ENCODE measurements around the gene CEP135. TPM values are rescaled to one million over a fixed set of nuclear protein-coding genes. Genes with fewer than 3 reads are reported as not detected.
A peak's percentile ranks its signal among the peaks of the same experiment; 100 is the strongest.

Gene CEP135
- total RNA-seq, 1 experiment from 2014 or later, result 15.3 TPM

DNA sequence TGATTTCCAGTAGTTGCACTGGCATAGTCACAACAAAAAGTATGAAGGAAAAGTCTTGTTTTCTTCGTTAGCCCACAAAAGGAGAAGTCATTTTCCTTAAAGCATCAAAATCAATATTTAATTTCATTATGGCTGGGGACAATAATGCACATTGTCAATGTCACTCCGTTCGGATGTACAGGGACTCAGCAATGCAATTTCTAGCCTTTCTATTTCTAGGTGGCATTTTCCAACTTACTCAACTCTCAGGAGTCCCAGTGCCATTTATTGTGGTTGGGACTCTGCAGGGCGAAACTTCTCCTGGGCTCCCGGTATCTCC, 99.6 kb downstream of the CEP135 start:
- no peaks in the 10 kb centered on the region for H3K36me3 ChIP-seq (ENCODE audit: insufficient read depth, low read length, poor library complexity, severe bottlenecking)

DNA sequence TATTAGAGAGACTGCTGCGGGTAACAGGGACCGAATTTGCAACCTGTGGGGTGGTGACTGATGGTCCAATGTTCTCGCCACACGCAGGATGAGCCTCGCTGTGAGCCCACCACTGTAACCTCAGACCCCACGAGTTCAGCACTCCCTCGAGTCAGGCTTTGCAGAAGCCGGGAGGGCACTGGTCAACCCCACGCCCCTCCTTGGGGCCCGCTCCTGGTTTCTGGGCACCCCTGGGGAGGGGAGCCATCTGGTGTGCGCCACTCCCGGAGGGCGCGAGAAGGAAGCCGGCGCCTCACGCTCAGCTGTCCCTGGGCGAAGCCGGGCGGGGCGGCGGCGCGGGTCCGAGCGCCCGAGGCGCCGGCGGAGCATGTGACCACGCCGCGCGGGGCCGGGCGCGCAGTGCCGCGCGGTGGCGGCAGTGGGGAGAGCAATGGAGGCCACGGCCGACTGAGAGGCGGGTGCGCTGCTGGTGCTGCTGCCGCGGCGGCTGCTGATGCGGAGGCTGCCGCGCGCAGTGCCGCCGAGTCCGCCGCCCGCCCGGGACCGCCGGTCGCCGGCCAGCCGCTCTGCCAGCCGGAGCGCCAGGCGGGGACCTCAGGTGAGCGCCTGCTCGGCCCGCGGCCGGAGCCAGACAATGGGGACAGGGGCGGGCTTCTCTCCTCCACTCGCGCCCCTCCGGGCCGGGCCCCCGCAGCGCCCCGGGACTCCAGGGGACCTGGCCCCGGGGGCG, 100.1 kb downstream of the CEP135 start:
- no peak for TF ChIP-seq EZH2 (IDR thresholded peaks at IDR 0.05; ENCODE audit: borderline replicate concordance, low read depth, low read length, poor library complexity, severe bottlenecking)
- TF ChIP-seq, protein P1, sequence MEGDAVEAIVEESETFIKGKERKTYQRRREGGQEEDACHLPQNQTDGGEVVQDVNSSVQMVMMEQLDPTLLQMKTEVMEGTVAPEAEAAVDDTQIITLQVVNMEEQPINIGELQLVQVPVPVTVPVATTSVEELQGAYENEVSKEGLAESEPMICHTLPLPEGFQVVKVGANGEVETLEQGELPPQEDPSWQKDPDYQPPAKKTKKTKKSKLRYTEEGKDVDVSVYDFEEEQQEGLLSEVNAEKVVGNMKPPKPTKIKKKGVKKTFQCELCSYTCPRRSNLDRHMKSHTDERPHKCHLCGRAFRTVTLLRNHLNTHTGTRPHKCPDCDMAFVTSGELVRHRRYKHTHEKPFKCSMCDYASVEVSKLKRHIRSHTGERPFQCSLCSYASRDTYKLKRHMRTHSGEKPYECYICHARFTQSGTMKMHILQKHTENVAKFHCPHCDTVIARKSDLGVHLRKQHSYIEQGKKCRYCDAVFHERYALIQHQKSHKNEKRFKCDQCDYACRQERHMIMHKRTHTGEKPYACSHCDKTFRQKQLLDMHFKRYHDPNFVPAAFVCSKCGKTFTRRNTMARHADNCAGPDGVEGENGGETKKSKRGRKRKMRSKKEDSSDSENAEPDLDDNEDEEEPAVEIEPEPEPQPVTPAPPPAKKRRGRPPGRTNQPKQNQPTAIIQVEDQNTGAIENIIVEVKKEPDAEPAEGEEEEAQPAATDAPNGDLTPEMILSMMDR (conservative IDR thresholded peaks at IDR 0.05; ENCODE audit: low read depth, low read length), result no peak; the same call in 1 of the 2 replicates
- DNase-seq (ENCODE audit: low spot score), result peak; percentile 64
- ChIA-PET CTCF (no interaction called here), POLR2A (ENCODE audit: low non-redundant PET) (no interaction called here)
- no peaks in the 10 kb centered on the region for H3K9me3 ChIP-seq (ENCODE audit: low read depth, low read length, poor library complexity, severe bottlenecking)
- H3K4me1 ChIP-seq (ENCODE audit: insufficient read depth, low read length, poor library complexity, severe bottlenecking), result no peaks in the 10 kb centered on the region
- no TSS peak for BruUV-seq (replicated peaks)
- no peaks in the 10 kb centered on the region for H3K27me3 ChIP-seq (replicated peaks; ENCODE audit: insufficient read depth, low read depth, low read length, poor library complexity)
- peak overlapping the region; percentile 57 for H3K27ac ChIP-seq (ENCODE audit: low read depth, low read length, poor library complexity, severe bottlenecking)
- H3K4me3 ChIP-seq (ENCODE audit: low read depth, low read length, poor library complexity, severe bottlenecking), result peak overlapping the region; percentile 68
- no peaks in the 10 kb centered on the region for H3K36me3 ChIP-seq (ENCODE audit: insufficient read depth, low read length, poor library complexity, severe bottlenecking)
- intact Hi-C loops (cut with micrococcal nuclease; ENCODE audit: unreplicated experiment), result loop anchor here (2.0 kb wide), 1 partner anchor 252 kb away; no protein-coding TSS in a partner anchor

More for the DNA sequence above, 99.6 kb downstream of the CEP135 start:
- Histone ChIP-seq H3K4me3 (ENCODE audit: low read depth, low read length, poor library complexity, severe bottlenecking) (peak overlapping the region; percentile 68), H3K27me3 (replicated peaks; ENCODE audit: insufficient read depth, low read depth, low read length, poor library complexity) (no peaks in the 10 kb centered on the region), H3K9me3 (ENCODE audit: low read depth, low read length, poor library complexity, severe bottlenecking) (no peaks in the 10 kb centered on the region), H3K27ac (ENCODE audit: low read depth, low read length, poor library complexity, severe bottlenecking) (no peak overlapping the region), H3K4me1 (ENCODE audit: insufficient read depth, low read length, poor library complexity, severe bottlenecking) (no peaks in the 10 kb centered on the region)
- ChIA-PET CTCF (no interaction called here), POLR2A (ENCODE audit: low non-redundant PET) (no interaction called here)
- intact Hi-C loops (cut with micrococcal nuclease; ENCODE audit: unreplicated experiment), result loop anchor here (2.0 kb wide), 1 partner anchor 252 kb away; no protein-coding TSS in a partner anchor
- TF ChIP-seq, protein P1 (conservative IDR thresholded peaks at IDR 0.05; ENCODE audit: low read depth, low read length), result no peak
- TF ChIP-seq EZH2 (IDR thresholded peaks at IDR 0.05; ENCODE audit: borderline replicate concordance, low read depth, low read length, poor library complexity, severe bottlenecking), result no peak
- BruUV-seq (replicated peaks), result no TSS peak
- DNase-seq (ENCODE audit: low spot score), result no peak

- no peak for DNase-seq (ENCODE audit: low spot score)
- H3K4me3 ChIP-seq (ENCODE audit: low read depth, low read length, poor library complexity, severe bottlenecking), result peak overlapping the region; percentile 68
- H3K36me3 ChIP-seq (ENCODE audit: insufficient read depth, low read length, poor library complexity, severe bottlenecking), result no peaks in the 10 kb centered on the region
- H3K27ac ChIP-seq (ENCODE audit: low read depth, low read length, poor library complexity, severe bottlenecking), result no peak overlapping the region
- no peaks in the 10 kb centered on the region for H3K27me3 ChIP-seq (replicated peaks; ENCODE audit: insufficient read depth, low read depth, low read length, poor library complexity)
- ChIA-PET CTCF (no interaction called here), POLR2A (ENCODE audit: low non-redundant PET) (no interaction called here)
- no peaks in the 10 kb centered on the region for H3K4me1 ChIP-seq (ENCODE audit: insufficient read depth, low read length, poor library complexity, severe bottlenecking)
- no TSS peak for BruUV-seq (replicated peaks)
- intact Hi-C loops (cut with micrococcal nuclease; ENCODE audit: unreplicated experiment), result no loop called here
- no peak for TF ChIP-seq EZH2 (IDR thresholded peaks at IDR 0.05; ENCODE audit: borderline replicate concordance, low read depth, low read length, poor library complexity, severe bottlenecking)
- TF ChIP-seq, protein P1 (conservative IDR thresholded peaks at IDR 0.05; ENCODE audit: low read depth, low read length), result no peak
- no peaks in the 10 kb centered on the region for H3K9me3 ChIP-seq (ENCODE audit: low read depth, low read length, poor library complexity, severe bottlenecking)
Observed at GRCh38 chr4:56050625-56051024, 101.9 kb downstream of the CEP135 start.
